Right lobe of liver (tissue), 6 donors: Measurements from ENCODE around the gene GARIN5B. TPM values are rescaled to one million over a fixed set of nuclear protein-coding genes. Genes with fewer than 3 reads are reported as not detected.
A peak's percentile ranks its signal among the peaks of the same experiment; 100 is the strongest.

ENCODE experiments used
- ATAC-seq, 4 donors: fragments of 200-7000 bp; cut with Tn5 transposase; one replicate each; pipeline ENCODE4 v1.9.1; 2020; ENCODE audit warnings: mild to moderate bottlenecking in 4 of 4, moderate library complexity in 4 of 4
- DNase-seq, 3 donors: peaks; one replicate each; pipeline ENCODE4 v3.0.0-alpha.2; 2020
- H3K27ac ChIP-seq, 3 donors: fragments of 200-600 bp; one replicate each; pipeline ENCODE4 v1.8.0; 2022
- H3K27me3 ChIP-seq, 2 donors: fragments of 200-600 bp; one replicate each; pipeline ENCODE4 v1.8.0; 2022
- H3K36me3 ChIP-seq, 4 donors: fragments of 200-600 bp; sonication (generic) in 1 of 4; one replicate each; pipeline versions ENCODE4 v1.5.1 to v1.8.0; 2017 to 2022; ENCODE audit warnings: control low read depth in 1 of 4
- H3K4me1 ChIP-seq, 4 donors: fragments of 200-600 bp; sonication (generic) in 1 of 4; one replicate each; pipeline versions ENCODE4 v1.5.1 to v1.8.0; 2017 to 2022; ENCODE audit warnings: control low read depth in 1 of 4
- H3K4me3 ChIP-seq, 3 donors: fragments of 200-600 bp; one replicate each; pipeline ENCODE4 v1.8.0; 2022
- H3K9me3 ChIP-seq, 4 donors: fragments of 200-600 bp; sonication (generic) in 1 of 4; one replicate each; pipeline versions ENCODE4 v1.5.1 to v1.8.0; 2017 to 2022; ENCODE audit warnings: control low read depth in 1 of 4
- CTCF ChIP-seq, 4 donors: fragments of 200-600 bp in 3 of 4; fragments of 450-650 bp in 1 of 4; IDR thresholded peaks; one replicate each; pipeline versions ENCODE4 v1.5.1 to v1.8.0; 2016 to 2022; ENCODE audit warnings: antibody characterized with exemption in 4 of 4, mild to moderate bottlenecking in 2 of 4
- POLR2A ChIP-seq: fragments of 450-650 bp; IDR thresholded peaks from one replicate; pipeline ENCODE4 v1.6.1; 2017; ENCODE audit warnings: antibody characterized with exemption, mild to moderate bottlenecking
- WGBS: methylation state at CpG from one replicate; pipeline ENCODE4 v1.1.6; 2018; ENCODE audit warnings: low coverage, low lambda C conversion rate; ENCODE audit not compliant: insufficient coverage; ENCODE audit errors: missing lambda C conversion rate; 5-methylcytosine and 5-hydroxymethylcytosine counted together
- intact Hi-C, 2 donors: fragments of 100-400 bp; cut with DNase I; formaldehyde crosslinking; loops; one replicate each; pipeline versions ENCODE4 v1.11.2 to v1.14.1; 2022
- total RNA-seq, 6 experiments: library from RNA; depleted of rRNA in 2 of 6; stranded (reverse); fragments of >200 nt in 2 of 6; fragmentation: NEBNext Ultra II Directional in 3 of 6; extraction: Animal tissue kit (Norgen Biotek cat#: 25700) in 3 of 6; gene quantifications; one replicate each; pipeline versions ENCODE4 v1.1.0 to v1.2.4, GENCODE V29; 2016 to 2023
- donor health status: DM: no; HTN: yes; CAD: no.
- donor health status: DM: no; HTN: no; CAD: no.
- donor health status: DM: no; HTN: no; CAD: no.
- donor health status: DM: no; HTN: yes; CAD: no.
- donor health status: DM: no; HTN: yes; CAD: no.

The GARIN5B gene
- total RNA-seq, 6 experiments from 2014 or later = not detected

GRCh38 chr19:55341595-55342531, 21.2 kb downstream of the GARIN5B start:
- ATAC-seq (no peak), DNase-seq (peak in 1 of 3 donors; percentile 19)
- Histone ChIP-seq H3K36me3 (no peaks in the 10 kb centered on the region), H3K4me3 (no peak overlapping the region), H3K9me3 (no peaks in the 10 kb centered on the region), H3K27ac (no peak overlapping the region), H3K4me1 (peaks cover 0 to 12% (median under 1%) of the 10 kb centered on the region in 4 donors), H3K27me3 (no peaks in the 10 kb centered on the region)
- WGBS = 100% methylated on average over 4 of the region's 50 CpGs
- TF ChIP-seq POLR2A (no peak), CTCF (IDR thresholded peaks at IDR 0.05) (no peak)
- intact Hi-C loops = no loop called here

GRCh38 chr19:55341171-55341588, 21.9 kb downstream of the GARIN5B start:
- ATAC-seq (no peak), DNase-seq (peak in 1 of 3 donors; percentile 72)
- Histone ChIP-seq H3K27ac (no peak overlapping the region), H3K4me1 (peaks cover 0 to 12% (median under 1%) of the 10 kb centered on the region in 4 donors), H3K36me3 (no peaks in the 10 kb centered on the region), H3K9me3 (no peaks in the 10 kb centered on the region), H3K4me3 (peak overlapping the region in 2 of 3 donors; percentile 5 to 64), H3K27me3 (no peaks in the 10 kb centered on the region)
- 0% methylated on average over 7 of the region's 15 CpGs for WGBS
- intact Hi-C loops = no loop called here
- no peak for TF ChIP-seq POLR2A
- TF ChIP-seq CTCF (IDR thresholded peaks at IDR 0.05) = no peak

- Histone ChIP-seq H3K4me1 (peaks cover 0 to 12% (median under 1%) of the 10 kb centered on the region in 4 donors), H3K9me3 (no peaks in the 10 kb centered on the region), H3K27me3 (no peaks in the 10 kb centered on the region), H3K36me3 (no peaks in the 10 kb centered on the region), H3K27ac (no peak overlapping the region), H3K4me3 (peak overlapping the region in 2 of 3 donors; percentile 64 to 66)
- no peak for TF ChIP-seq CTCF (IDR thresholded peaks at IDR 0.05)
- TF ChIP-seq POLR2A = no peak
- no peak for ATAC-seq
- WGBS = 4% methylated on average over 23 of the region's 24 CpGs
- no peak for DNase-seq
- intact Hi-C loops = no loop called here
Measured at GRCh38 chr19:55340784-55341147, 22.3 kb downstream of the GARIN5B start.

GRCh38 chr19:55339889-55340783, 22.9 kb downstream of the GARIN5B start:
- H3K9me3 ChIP-seq = no peaks in the 10 kb centered on the region
- peak overlapping the region; percentile 67 to 75 (median 74) for H3K27ac ChIP-seq
- WGBS = 10% methylated on average over 19 of the region's 44 CpGs
- no peaks in the 10 kb centered on the region for H3K27me3 ChIP-seq
- H3K36me3 ChIP-seq = no peaks in the 10 kb centered on the region
- H3K4me3 ChIP-seq = peak overlapping the region; percentile 54 to 66 (median 64)
- H3K4me1 ChIP-seq = peaks cover 0 to 12% (median under 1%) of the 10 kb centered on the region in 4 donors
- TF ChIP-seq POLR2A = peak; percentile 88
- TF ChIP-seq CTCF (IDR thresholded peaks at IDR 0.05) = no peak
- DNase-seq (peak in 2 of 3 donors; percentile 38 to 55), ATAC-seq (no peak)
- intact Hi-C loops = no loop called here
